ENCODE measurements around the gene HMX1. TPM values are rescaled to one million over a fixed set of nuclear protein-coding genes. Genes with fewer than 3 reads are reported as not detected.

Gene HMX1
- total and polyA plus RNA-seq, 2 experiments from 2014 or later = 0.69 TPM; not detected in 1

GRCh38 chr4:8837181-8837841 lies 34.3 kb downstream of the HMX1 start:
- H3K27me3 Mint-ChIP-seq (ENCODE audit: insufficient read depth, low read depth, poor library complexity) = peaks cover 10% of the 10 kb centered on the region
- H3K9me3 Mint-ChIP-seq = no peaks in the 10 kb centered on the region
- Histone ChIP-seq H4K20me1 (replicated peaks; ENCODE audit: insufficient read depth) (no peaks in the 10 kb centered on the region), H3K79me2 (replicated peaks; ENCODE audit: insufficient read depth) (no peaks in the 10 kb centered on the region), H3K4me2 (no peak overlapping the region), H3K9me2 (ENCODE audit: insufficient read depth) (no peaks in the 10 kb centered on the region), H3K36me3 (ENCODE audit: insufficient read depth) (no peaks in the 10 kb centered on the region), H3K4me1 (ENCODE audit: insufficient read depth) (no peaks in the 10 kb centered on the region; the same call in 1 of the 2 replicates), H3K27me3 (ENCODE audit: insufficient read depth) (no peaks in the 10 kb centered on the region), H3K27ac (ENCODE audit: low read depth) (no peak overlapping the region), H2AFZ (0 out of 2 replicates have a peak overlapping the region, but pooled peaks have one; percentile 47), H3K4me3 (no peak overlapping the region), H3F3A (replicated peaks; ENCODE audit: low read depth) (no peaks in the 10 kb centered on the region)
- ATAC-seq (peak; percentile 77), DNase-seq (ENCODE audit: low spot score) (peak; percentile 43)
- H3K36me3 Mint-ChIP-seq (ENCODE audit: low read depth) = no peaks in the 10 kb centered on the region
- H3K4me1 Mint-ChIP-seq = peaks cover 9% of the 10 kb centered on the region
- H3K4me3 Mint-ChIP-seq = no peak overlapping the region
- TF ChIP-seq STAT1 (IDR thresholded peaks at IDR 0.05; ENCODE audit: unreplicated experiment) (no peak), EZH2 (IDR thresholded peaks at IDR 0.05; ENCODE audit: low read depth, unreplicated experiment) (no peak), NANOG (IDR thresholded peaks at IDR 0.05; ENCODE audit: borderline replicate concordance) (no peak), CTCF (conservative IDR thresholded peaks at IDR 0.05; ENCODE audit: low read depth in 2 of 2) (no peak), EZH2phosphoT487 (IDR thresholded peaks at IDR 0.05; ENCODE audit: unreplicated experiment) (no peak), POLR2AphosphoS5 (IDR thresholded peaks at IDR 0.05; ENCODE audit: low read depth) (no peak), ZNF462 (CRISPR knock-in tag; IDR thresholded peaks at IDR 0.05) (no peak), ZNF114 (CRISPR knock-in tag; IDR thresholded peaks at IDR 0.05) (no peak), JUNB (IDR thresholded peaks at IDR 0.05; ENCODE audit: unreplicated experiment) (no peak), ETS1 (IDR thresholded peaks at IDR 0.05) (no peak), REST (IDR thresholded peaks at IDR 0.05; ENCODE audit: unreplicated experiment) (no peak), ZNF331 (CRISPR knock-in tag; IDR thresholded peaks at IDR 0.05; ENCODE audit: low read depth) (no peak), CREB1 (CRISPR knock-in tag; IDR thresholded peaks at IDR 0.05; ENCODE audit: low read depth) (no peak)
- peak overlapping the region; percentile 37; the same call in 1 of the 2 replicates for H3K27ac Mint-ChIP-seq
